Measurements from ENCODE around the gene PLP1.

GRCh38 chrX:103737696-103738095 lies 38.9 kb upstream of the PLP1 start:
- TF ChIP-seq CTCF (IDR thresholded peaks at IDR 0.05) = no peak
- no peak for TF ChIP-seq POLR2A (IDR thresholded peaks at IDR 0.05)
